GM19455 (cell line): ENCODE data around the gene GLB1L2.

Source experiments
- ATAC-seq: cut with Tn5 transposase; IDR thresholded peaks from one replicate; pipeline ENCODE4 v1.9.1; 2021; ENCODE audit not compliant: unreplicated experiment

The GLB1L2 gene

GRCh38 chr11:134364261-134364660 lies 32.5 kb downstream of the GLB1L2 start:
- no peak for ATAC-seq

- no peak for ATAC-seq
Observed at GRCh38 chr11:134365011-134365925, 33.5 kb downstream of the GLB1L2 start.

GRCh38 chr11:134366254-134366653 lies 34.5 kb downstream of the GLB1L2 start:
- ATAC-seq: no peak

GRCh38 chr11:134367781-134368180 lies 36.0 kb downstream of the GLB1L2 start:
- no peak for ATAC-seq

GRCh38 chr11:134369656-134370525 lies 38.1 kb downstream of the GLB1L2 start:
- no peak for ATAC-seq

GRCh38 chr11:134370526-134371435 lies 39.0 kb downstream of the GLB1L2 start:
- ATAC-seq: no peak

GRCh38 chr11:134371436-134372185 lies 39.8 kb downstream of the GLB1L2 start:
- no peak for ATAC-seq

- ATAC-seq: no peak
Observed at GRCh38 chr11:134372536-134372935, 40.7 kb downstream of the GLB1L2 start.

GRCh38 chr11:134372961-134373360 lies 41.2 kb downstream of the GLB1L2 start:
- no peak for ATAC-seq

- ATAC-seq: no peak
Observed at GRCh38 chr11:134373591-134374052, 41.8 kb downstream of the GLB1L2 start.

GRCh38 chr11:134374171-134374570 lies 42.4 kb downstream of the GLB1L2 start:
- ATAC-seq: no peak

GRCh38 chr11:134374891-134375550 lies 43.2 kb downstream of the GLB1L2 start:
- no peak for ATAC-seq

GRCh38 chr11:134376150-134376921 lies 44.5 kb downstream of the GLB1L2 start:
- ATAC-seq: no peak

- ATAC-seq: no peak
Observed at GRCh38 chr11:134377876-134378275, 46.1 kb downstream of the GLB1L2 start.

GRCh38 chr11:134379241-134379640 lies 47.5 kb downstream of the GLB1L2 start:
- ATAC-seq: no peak

- ATAC-seq: no peak
Observed at GRCh38 chr11:134380229-134380628, 48.4 kb downstream of the GLB1L2 start.

GRCh38 chr11:134380785-134381184 lies 49.0 kb downstream of the GLB1L2 start:
- no peak for ATAC-seq

GRCh38 chr11:134382257-134382656 lies 50.5 kb downstream of the GLB1L2 start:
- ATAC-seq: no peak

- no peak for ATAC-seq
Observed at GRCh38 chr11:134382830-134383229, 51.0 kb downstream of the GLB1L2 start.
